Keratinocyte (primary cell): ENCODE measurements around the gene RNASE8. TPM values are rescaled to one million over a fixed set of nuclear protein-coding genes. Genes with fewer than 3 reads are reported as not detected.

Experiments
- DNase-seq: peaks from one replicate; pipeline ENCODE4 v3.0.0-alpha.2; 2011; ENCODE audit warnings: low read depth, missing footprints, low spot score
- FAIRE-seq: peaks from 2 replicates; lab custom pipeline; 2011; peaks lifted over from hg19 to GRCh38; lab: Jason Lieb, UNC
- H2AFZ ChIP-seq: 2 replicates; pipeline ENCODE4 v1.6.0; 2012; ENCODE audit warnings: low read length, control low read depth, inconsistent platforms; ENCODE audit not compliant: control insufficient read depth
- H3K27ac ChIP-seq: 2 replicates; pipeline ENCODE4 v1.5.1; 2011; ENCODE audit warnings: low read length; ENCODE audit not compliant: control insufficient read depth, insufficient read depth
- H3K27me3 ChIP-seq: 3 replicates; pipeline ENCODE4 v1.6.0; 2011; ENCODE audit warnings: low read length; ENCODE audit not compliant: control insufficient read depth, insufficient read depth; ENCODE audit errors: extremely low read depth
- H3K36me3 ChIP-seq, 2 experiments: 2 replicates in 1 of 2; 3 replicates in 1 of 2; pipeline ENCODE4 v1.5.1; 2011; ENCODE audit warnings: low read length in 2 of 2, mild to moderate bottlenecking in 1 of 2; ENCODE audit not compliant: control insufficient read depth in 2 of 2, insufficient read depth in 2 of 2; ENCODE audit errors: extremely low read depth in 1 of 2
- H3K4me1 ChIP-seq: 3 replicates; pipeline ENCODE4 v1.5.1; 2011; ENCODE audit warnings: low read length; ENCODE audit not compliant: control insufficient read depth, insufficient read depth; ENCODE audit errors: extremely low read depth
- H3K4me2 ChIP-seq: 3 replicates; pipeline ENCODE4 v1.6.0; 2011; ENCODE audit warnings: low read depth, low read length; ENCODE audit not compliant: control insufficient read depth, insufficient read depth; ENCODE audit errors: extremely low read depth
- H3K4me3 ChIP-seq, 3 experiments: fragments of 200-600 bp in 1 of 3; sonication (generic) in 1 of 3; 2 replicates in 2 of 3; 3 replicates in 1 of 3; pipeline ENCODE4 v1.5.1; 2011 to 2016; ENCODE audit warnings: low read length in 3 of 3, mild to moderate bottlenecking in 3 of 3, control low read depth in 2 of 3, inconsistent platforms in 1 of 3, low read depth in 1 of 3, mixed read lengths in 1 of 3, mixed run types in 1 of 3, moderate library complexity in 1 of 3; ENCODE audit not compliant: control insufficient read depth in 2 of 3, insufficient read depth in 2 of 3; ENCODE audit errors: extremely low read depth in 1 of 3
- H3K79me2 ChIP-seq: 2 replicates; pipeline ENCODE4 v1.6.0; 2012; ENCODE audit warnings: low read length; ENCODE audit not compliant: control insufficient read depth, insufficient read depth
- H3K9ac ChIP-seq: 3 replicates; pipeline ENCODE4 v1.6.0; 2011; ENCODE audit warnings: low read length; ENCODE audit not compliant: control insufficient read depth, insufficient read depth; ENCODE audit errors: extremely low read depth
- H3K9me1 ChIP-seq: 3 replicates; pipeline ENCODE4 v1.6.0; 2011; ENCODE audit warnings: low read length; ENCODE audit not compliant: control insufficient read depth, insufficient read depth; ENCODE audit errors: extremely low read depth
- H3K9me3 ChIP-seq: 2 replicates; pipeline ENCODE4 v1.5.1; 2012; ENCODE audit warnings: low read depth, low read length; ENCODE audit not compliant: control insufficient read depth
- H4K20me1 ChIP-seq: 3 replicates; pipeline ENCODE4 v1.6.0; 2011; ENCODE audit warnings: low read length; ENCODE audit not compliant: control insufficient read depth, insufficient read depth; ENCODE audit errors: extremely low read depth
- CTCF ChIP-seq, 3 experiments: IDR thresholded peaks in 1 of 3; conservative IDR thresholded peaks in 1 of 3; optimal IDR thresholded peaks in 1 of 3; 2 replicates in 2 of 3; 3 replicates in 1 of 3; pipeline versions ENCODE3 to v1.5.1; 2011; ENCODE audit warnings: low read length in 3 of 3, mild to moderate bottlenecking in 3 of 3, moderate library complexity in 2 of 3, control low read depth in 1 of 3, inconsistent platforms in 1 of 3; ENCODE audit not compliant: insufficient read depth in 2 of 3; ENCODE audit errors: extremely low read depth in 1 of 3
- EZH2 ChIP-seq: IDR thresholded peaks from one replicate; pipeline ENCODE4 v1.6.1; 2012; ENCODE audit warnings: inconsistent platforms, mild to moderate bottlenecking, low read length, moderate library complexity
- dilution Hi-C: fragments of 300-500 bp; cut with MboI; formaldehyde crosslinking; loops from one replicate; pipeline ENCODE4 v1.7.0; 2020; ENCODE audit warnings: low sequenced_read_pairs; ENCODE audit not compliant: extremely low pct_ligation_motif_present
- polyA plus RNA-seq, 5 experiments: library from polyadenylated mRNA; depleted of rRNA in 3 of 5; stranded (reverse) in 3 of 5; stranded (forward) in 1 of 5; unstranded in 1 of 5; fragments of >200 nt; gene quantifications; 1 replicate in 1 of 5; 2 replicates in 3 of 5; 3 replicates in 1 of 5; pipeline versions ENCODE4 v1.2.1 to v1.2.3, GENCODE V29; 2011 to 2012; ENCODE audit warnings: missing spikeins in 2 of 5, low read depth in 1 of 5, low replicate concordance in 1 of 5

The RNASE8 gene
- polyA plus RNA-seq, 1 donor (not counting 4 experiments of a cell fraction or from before 2014, with no cell fraction given) = not detected

- Histone ChIP-seq H3K4me1 (peaks cover 15% of the 10 kb centered on the region), H3K79me2 (peaks cover 11% of the 10 kb centered on the region), H3K4me3 (no peak overlapping the region), H3K36me3 (no peaks in the 10 kb centered on the region), H3K27ac (no peak overlapping the region), H3K27me3 (no peaks in the 10 kb centered on the region), H4K20me1 (no peaks in the 10 kb centered on the region), H3K9me3 (no peaks in the 10 kb centered on the region), H3K9me1 (no peaks in the 10 kb centered on the region), H3K9ac (no peak overlapping the region), H2AFZ (no peak overlapping the region), H3K4me2 (no peak overlapping the region)
- DNase-seq = no peak
- no peak for FAIRE-seq
- no peak for TF ChIP-seq CTCF (optimal IDR thresholded peaks at IDR 0.05 in 1 of 3, IDR thresholded peaks at IDR 0.05 in 1 of 3, conservative IDR thresholded peaks at IDR 0.05 in 1 of 3; ENCODE audit: extremely low read depth in 1 of 3, insufficient read depth in 2 of 3, low read length in 3 of 3)
- no peak for TF ChIP-seq EZH2
- dilution Hi-C loops = no loop called here
Observed at GRCh38 chr14:21047378-21047781, 10.2 kb upstream of the RNASE8 start.

- no peak overlapping the region for H2AFZ ChIP-seq
- H3K9me1 ChIP-seq = no peaks in the 10 kb centered on the region
- H3K4me2 ChIP-seq = no peak overlapping the region
- H3K4me1 ChIP-seq = peaks cover 2% of the 10 kb centered on the region
- H4K20me1 ChIP-seq = no peaks in the 10 kb centered on the region
- no peak overlapping the region for H3K27ac ChIP-seq
- no peak for FAIRE-seq
- no peak for DNase-seq
- H3K9ac ChIP-seq = no peak overlapping the region
- dilution Hi-C loops = no loop called here
- H3K79me2 ChIP-seq = no peaks in the 10 kb centered on the region
- H3K27me3 ChIP-seq = no peaks in the 10 kb centered on the region
- TF ChIP-seq CTCF (optimal IDR thresholded peaks at IDR 0.05 in 1 of 3, IDR thresholded peaks at IDR 0.05 in 1 of 3, conservative IDR thresholded peaks at IDR 0.05 in 1 of 3; ENCODE audit: extremely low read depth in 1 of 3, insufficient read depth in 2 of 3, low read length in 3 of 3) = no peak
- TF ChIP-seq EZH2 = no peak
- H3K36me3 ChIP-seq = no peaks in the 10 kb centered on the region
- H3K4me3 ChIP-seq = no peak overlapping the region
- no peaks in the 10 kb centered on the region for H3K9me3 ChIP-seq
Observed at GRCh38 chr14:21048638-21049037, 9.0 kb upstream of the RNASE8 start.
